NCI-H748 (cell line): Measurements from ENCODE around the gene ASPDH.
A peak's percentile ranks its signal among the peaks of the same experiment; 100 is the strongest.
"Not testable (repeated sequence)": the region's sequence is repeated elsewhere in the genome, so short reads cannot be mapped to it uniquely, and the experiment has no call there.

Source experiments
- DNase-seq: peaks from one replicate; lab custom pipeline; 2025; ENCODE audit not compliant: unreplicated experiment; lab: John Stamatoyannopoulos, UW

ASPDH gene

DNA sequence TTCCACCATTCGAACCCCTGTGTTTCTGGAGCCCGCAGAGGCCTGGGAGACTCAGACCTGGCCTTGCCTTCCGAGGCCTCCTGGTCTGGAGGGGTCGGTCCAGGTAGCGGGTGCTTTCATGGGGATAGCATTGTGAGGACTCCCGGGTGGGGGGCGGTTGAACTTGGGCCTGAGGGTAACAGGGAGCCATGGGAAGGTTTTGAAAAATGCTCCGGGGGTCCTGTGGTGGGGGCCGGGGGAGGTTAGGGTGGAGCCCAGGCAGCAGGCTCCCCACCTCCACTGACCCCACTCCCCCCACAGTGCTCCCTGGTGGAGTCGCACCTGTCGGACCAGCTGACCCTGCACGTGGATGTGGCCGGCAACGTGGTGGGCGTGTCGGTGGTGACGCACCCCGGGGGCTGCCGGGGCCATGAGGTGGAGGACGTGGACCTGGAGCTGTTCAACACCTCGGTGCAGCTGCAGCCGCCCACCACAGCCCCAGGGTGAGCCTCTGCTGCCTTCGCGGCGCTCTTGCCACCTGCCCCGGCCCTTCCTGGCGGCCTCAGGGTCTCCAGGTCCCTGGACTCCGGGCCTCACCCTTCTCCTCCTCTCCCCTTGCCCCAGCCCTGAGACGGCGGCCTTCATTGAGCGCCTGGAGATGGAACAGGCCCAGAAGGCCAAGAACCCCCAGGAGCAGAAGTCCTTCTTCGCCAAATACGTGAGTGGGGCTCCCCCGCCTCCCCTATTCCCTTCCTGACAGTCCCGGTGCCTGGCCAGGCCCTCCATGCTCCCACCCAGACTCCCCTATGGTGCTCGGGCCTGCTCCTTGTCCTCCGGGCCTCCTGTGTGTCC is 33.2 kb downstream of the ASPDH start:
- DNase-seq = no peak

DNA sequence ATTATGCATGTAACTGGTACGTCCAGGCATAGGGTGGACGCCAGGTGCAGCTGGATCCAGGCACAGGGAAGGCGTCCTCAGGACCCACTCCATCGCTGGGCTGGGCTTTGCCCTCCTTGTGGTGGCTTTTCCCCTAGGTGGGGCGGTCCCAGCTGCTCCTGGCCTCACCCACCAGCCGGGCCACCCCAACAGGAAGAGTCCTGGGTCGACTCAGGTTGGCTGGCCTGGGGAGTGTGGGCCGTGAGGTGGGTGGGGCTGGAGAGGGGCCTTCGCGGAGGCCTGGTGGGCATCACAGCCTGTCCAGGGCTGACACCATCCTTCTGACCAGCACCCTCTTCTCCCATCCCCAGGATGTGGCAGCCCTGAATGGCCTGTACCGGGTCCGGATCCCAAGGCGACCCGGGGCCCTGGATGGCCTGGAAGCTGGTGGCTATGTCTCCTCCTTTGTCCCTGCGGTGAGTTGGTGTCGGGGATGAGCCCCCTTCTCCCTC is 33.9 kb downstream of the ASPDH start:
- DNase-seq = no peak

DNA sequence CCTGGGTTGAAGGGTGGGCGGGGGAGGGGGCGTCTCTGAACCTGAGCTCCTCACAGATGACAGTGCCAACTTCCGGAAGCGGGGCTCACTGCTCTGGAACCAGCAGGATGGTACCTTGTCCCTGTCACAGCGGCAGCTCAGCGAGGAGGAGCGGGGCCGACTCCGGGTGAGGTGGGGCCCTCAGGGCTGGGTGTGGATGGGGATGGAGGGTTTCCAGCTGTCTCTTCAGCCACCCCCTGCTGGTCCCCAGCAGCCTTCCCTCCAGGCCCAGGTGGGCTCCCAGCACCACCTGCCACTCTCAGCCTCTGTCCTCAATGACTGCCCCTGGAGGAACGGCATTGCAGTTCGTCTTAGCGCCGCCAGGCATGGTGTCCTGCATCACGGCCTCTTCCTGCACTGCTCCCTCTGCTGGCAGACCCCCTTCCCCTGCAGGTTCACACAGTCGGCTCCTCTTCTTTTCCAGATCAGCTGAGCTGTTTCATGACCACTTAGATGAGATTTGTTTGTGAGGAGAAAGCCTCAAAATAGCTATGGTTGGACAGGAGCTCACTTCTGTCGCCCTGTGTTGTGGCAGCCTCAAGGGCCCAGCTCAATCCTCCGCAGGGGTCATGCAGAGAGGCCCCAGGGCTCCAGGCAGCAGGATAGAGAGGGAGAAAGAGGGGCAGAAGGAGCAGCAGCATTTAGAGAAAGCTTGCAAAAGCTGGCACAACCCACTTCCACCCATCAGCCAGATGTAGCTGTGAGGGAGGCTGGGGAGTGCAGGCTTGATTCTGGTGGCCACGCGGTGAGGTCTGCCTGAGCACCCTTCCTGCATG is 34.6 kb downstream of the ASPDH start:
- DNase-seq = no peak

- no peak for DNase-seq
These were observed 35.8 kb downstream of the ASPDH start for GRCh38 chr19:50477751-50478515.

- DNase-seq = no peak
These were observed 36.8 kb downstream of the ASPDH start for GRCh38 chr19:50476907-50477238.

DNA sequence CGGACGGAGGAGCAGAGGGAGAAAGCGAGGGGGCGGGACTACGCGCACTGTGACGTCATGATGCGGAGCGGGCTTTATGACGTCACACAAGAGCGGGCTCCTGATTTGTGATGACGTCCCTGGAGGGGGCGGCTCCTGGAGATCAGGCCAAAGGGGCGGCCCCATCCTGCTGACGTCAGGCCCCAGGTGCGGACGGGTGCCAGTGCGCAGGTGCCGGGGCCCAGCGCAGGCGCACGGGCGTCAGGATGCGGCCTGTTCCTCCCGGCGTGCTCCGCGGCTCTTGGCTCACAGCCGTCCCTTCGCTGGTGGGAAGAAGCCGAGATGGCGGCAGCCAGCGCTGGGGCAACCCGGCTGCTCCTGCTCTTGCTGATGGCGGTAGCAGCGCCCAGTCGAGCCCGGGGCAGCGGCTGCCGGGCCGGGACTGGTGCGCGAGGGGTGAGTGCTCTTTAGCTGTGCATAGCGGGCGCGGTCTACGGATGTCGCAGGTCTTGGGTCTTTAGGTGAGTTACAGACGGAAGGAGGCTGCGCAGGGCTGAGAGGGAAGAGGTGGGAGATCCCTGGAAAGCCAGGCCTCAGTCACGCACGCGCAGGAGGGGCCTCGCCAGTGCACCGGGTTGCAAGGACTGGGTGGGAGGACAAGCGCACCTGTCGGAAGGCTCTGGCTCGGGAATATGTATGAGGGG is 37.3 kb downstream of the ASPDH start, which contains the start of the genes EMC10 and GARIN5A:
EMC10 (plus strand) TSS at position 284 of the 683 bp plus-strand sequence; CDS start at position 322, 38 bp downstream.
GARIN5A (minus strand) TSS at position 625 of the 683 bp plus-strand sequence; CDS start at position 165, 460 bp downstream.
- peak; percentile 98 for DNase-seq

GRCh38 chr19:50475736-50476223 is 37.9 kb downstream of the ASPDH start:
- no peak for DNase-seq

GRCh38 chr19:50475101-50475568 is 38.6 kb downstream of the ASPDH start:
- DNase-seq = no peak

DNA sequence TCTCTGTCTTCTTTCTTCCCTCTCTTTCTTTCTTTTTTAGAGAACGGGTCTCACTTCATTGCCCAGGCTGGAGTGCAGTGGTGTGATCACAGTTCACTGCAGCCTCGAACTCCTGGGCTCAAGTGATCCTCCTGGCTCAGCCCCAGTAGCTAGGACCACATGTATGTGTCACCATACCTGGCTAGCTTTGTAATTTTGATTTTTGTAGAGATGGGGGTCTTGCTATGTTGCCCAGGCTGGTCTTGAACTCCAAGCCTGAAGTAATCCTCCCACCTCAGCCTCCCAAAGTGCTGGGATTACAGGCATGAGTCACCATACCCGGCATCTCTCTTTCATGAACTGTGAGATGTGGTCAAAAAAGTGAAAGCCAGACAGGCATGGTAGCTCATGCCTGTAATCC is 40.4 kb downstream of the ASPDH start:
- not testable (repeated sequence) for DNase-seq

DNA sequence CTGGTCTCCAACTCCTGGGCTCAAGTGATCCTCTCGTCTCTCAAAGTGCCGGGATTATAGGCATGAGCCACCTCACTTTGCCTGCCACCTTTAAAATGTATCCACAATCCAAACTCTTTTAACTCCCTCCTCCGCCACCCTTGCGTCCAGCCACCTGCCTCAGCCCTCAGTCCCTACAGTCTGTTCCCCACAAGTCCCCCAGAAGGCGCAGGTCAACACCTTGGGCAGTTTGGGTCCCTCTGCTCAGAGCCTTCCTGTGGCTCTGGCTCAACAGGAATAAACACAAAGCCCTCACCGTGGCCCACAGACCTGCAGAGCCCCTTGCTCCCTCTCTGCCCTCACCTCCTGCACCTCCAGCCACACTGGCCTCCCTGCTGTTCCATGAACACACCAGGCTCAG is 44.9 kb downstream of the ASPDH start:
- DNase-seq = no peak

DNA sequence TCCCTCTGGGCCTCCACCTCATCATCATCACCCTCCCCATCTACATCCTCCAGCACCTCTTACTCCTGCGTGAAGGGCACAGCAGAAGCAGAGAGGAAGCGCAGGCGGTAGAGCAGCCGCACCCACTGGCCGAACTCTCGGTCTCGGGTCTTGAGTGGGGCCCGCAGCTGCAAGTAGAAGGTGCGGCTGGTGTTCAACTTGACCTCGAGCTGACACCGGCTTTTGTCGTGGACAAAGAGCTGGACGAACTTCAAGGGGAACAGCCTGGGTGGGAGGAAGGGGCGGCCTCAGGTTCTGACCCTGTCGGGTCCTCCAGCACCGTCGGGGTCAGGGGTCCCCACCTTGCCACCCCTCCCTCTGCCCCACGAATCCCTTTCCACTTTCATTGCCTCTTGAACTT is 46.1 kb downstream of the ASPDH start:
- DNase-seq = no peak

GRCh38 chr19:50466706-50467039 is 47.0 kb downstream of the ASPDH start:
- DNase-seq = no peak

DNA sequence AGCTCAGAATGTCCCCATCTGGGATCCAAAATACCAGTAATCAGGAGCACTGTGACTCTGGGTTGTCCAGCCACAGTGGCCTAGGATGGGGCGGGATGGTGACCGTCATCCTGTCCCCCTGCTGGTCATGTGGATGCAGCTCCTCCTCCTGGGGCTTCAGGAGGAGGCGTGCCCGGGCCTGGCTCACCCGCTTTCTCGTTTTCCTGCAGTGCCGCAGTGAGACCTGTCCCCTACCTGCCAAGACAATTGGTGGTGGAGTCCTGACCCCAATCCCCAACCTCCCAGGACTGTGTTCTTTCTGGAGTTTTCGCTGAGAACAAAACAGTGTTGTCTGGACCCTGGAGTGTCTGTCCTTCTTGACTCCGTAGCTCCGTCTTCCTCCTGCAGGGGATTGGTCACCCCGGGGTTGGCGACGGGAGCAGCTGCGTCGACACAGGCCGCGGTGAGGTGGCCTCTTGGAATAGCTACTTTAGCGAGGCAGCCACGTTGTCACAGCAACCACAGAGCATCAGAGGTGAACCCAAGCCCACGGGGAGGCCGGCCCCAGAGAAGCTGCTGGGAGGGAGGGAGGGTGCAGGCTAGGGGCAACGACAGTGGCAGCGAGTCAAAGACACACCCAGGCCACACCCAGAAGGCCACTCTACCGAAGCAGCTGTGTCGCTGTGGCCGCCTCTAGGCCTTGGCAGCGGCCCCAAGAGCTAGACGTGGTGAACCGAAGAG is 47.6 kb downstream of the ASPDH start:
- peak; percentile 96 for DNase-seq

DNA sequence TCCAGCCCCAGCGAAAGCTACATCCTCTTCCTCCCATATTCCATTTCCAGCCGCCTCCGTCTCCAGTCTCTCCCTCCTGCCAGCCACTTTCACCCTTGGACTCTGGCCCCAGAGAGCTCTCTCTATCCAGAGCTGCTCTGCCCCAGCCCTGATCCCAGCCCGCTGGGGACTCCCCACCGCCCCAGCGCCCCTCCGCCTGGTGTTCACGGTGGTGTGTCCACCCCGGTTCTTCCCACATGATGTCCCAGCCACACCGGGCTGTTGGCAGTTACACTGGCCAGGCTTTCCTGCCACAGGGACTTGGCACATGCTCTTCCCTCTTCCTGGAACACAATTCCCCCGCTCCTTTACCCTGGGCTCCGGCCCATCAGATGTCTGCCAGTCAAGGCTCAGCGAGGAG is 48.7 kb downstream of the ASPDH start:
- DNase-seq = no peak

DNA sequence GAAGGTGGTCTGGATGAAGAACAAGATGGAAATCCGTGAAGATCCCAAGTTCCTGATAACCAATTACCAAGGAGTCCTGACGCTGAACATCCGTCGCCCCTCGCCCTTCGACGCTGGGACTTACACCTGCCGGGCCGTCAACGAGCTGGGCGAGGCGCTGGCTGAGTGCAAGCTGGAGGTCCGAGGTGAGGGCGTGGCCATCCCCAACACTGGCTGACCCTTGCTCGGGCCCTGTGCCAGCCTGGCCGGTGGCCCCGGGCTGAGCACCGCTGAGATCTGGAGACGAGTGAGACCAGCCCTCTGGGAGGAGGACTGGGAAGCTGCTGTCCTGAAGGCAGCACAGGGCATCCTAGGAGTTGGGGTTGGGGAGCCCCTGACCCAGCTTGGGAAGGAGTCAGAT is 49.4 kb downstream of the ASPDH start:
- no peak for DNase-seq

DNA sequence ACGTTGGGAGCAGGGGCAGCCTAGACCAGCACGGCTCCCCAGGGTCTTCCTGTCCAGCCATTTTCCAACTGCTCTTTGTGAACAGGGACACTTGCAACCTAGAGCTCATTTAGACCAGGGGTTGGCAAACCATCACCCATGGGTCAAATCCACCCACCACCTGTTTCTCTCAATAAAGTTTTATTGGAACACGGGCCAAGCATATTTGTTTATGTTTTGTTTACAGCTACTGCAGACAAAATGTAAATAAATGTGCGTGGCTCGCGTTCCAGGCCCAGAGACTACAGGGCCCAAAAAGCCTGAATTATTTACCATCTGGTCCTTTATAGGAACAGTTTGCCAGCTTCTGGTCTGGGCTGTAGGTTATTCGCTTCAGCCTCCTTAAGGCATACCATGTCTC is 50.7 kb downstream of the ASPDH start:
- no peak for DNase-seq
